Ectodermal cell (in vitro differentiated cells): Measurements from ENCODE around the gene ZNF184.

Experiments
- H3K27ac ChIP-seq: 2 replicates; pipeline ENCODE4 v1.7.0; 2013; ENCODE audit warnings: mild to moderate bottlenecking, low read depth, low read length; ENCODE audit not compliant: insufficient read depth, poor library complexity, severe bottlenecking
- H3K27me3 ChIP-seq: 2 replicates; pipeline ENCODE4 v1.7.0; 2013; ENCODE audit warnings: mild to moderate bottlenecking, low read length; ENCODE audit not compliant: insufficient read depth, control insufficient read depth, poor library complexity, severe bottlenecking
- H3K36me3 ChIP-seq: one replicate; pipeline ENCODE4 v1.7.0; 2013; ENCODE audit warnings: low read length; ENCODE audit not compliant: control insufficient read depth, insufficient read depth
- H3K4me1 ChIP-seq: one replicate; pipeline ENCODE4 v1.7.0; 2013; ENCODE audit warnings: low read length; ENCODE audit not compliant: control insufficient read depth, insufficient read depth
- H3K4me3 ChIP-seq: 2 replicates; pipeline ENCODE4 v1.7.0; 2013; ENCODE audit warnings: low read depth, low read length, control low read depth; ENCODE audit not compliant: insufficient read depth
- H3K9me3 ChIP-seq: 2 replicates; pipeline ENCODE4 v1.7.0; 2013; ENCODE audit warnings: mild to moderate bottlenecking, low read length, moderate library complexity; ENCODE audit not compliant: control insufficient read depth
- WGBS, 2 experiments: methylation state at CpG; one replicate each; pipeline ENCODE4 v1.1.7; 2013; ENCODE audit warnings: missing lambda C conversion rate in 2 of 2; 5-methylcytosine and 5-hydroxymethylcytosine counted together

ZNF184 gene

GRCh38 chr6:27452496-27452897 is 20.4 kb downstream of the ZNF184 start:
- WGBS, 2 experiments, result 96 to 100% methylated on average over 1 to 3 of the region's 3 CpGs
- Histone ChIP-seq H3K4me3 (no peak overlapping the region), H3K9me3 (peaks cover 16% of the 10 kb centered on the region), H3K36me3 (peaks cover 73% of the 10 kb centered on the region), H3K27ac (no peak overlapping the region), H3K4me1 (no peaks in the 10 kb centered on the region), H3K27me3 (no peaks in the 10 kb centered on the region)

- no peak overlapping the region for H3K27ac ChIP-seq
- WGBS, 2 experiments, result 95 to 100% methylated on average over 6 of the region's 9 CpGs
These were observed 21.1 kb downstream of the ZNF184 start for GRCh38 chr6:27451660-27452390.

GRCh38 chr6:27448456-27448855 is 24.4 kb downstream of the ZNF184 start:
- H3K4me1 ChIP-seq, result no peaks in the 10 kb centered on the region
- H3K27ac ChIP-seq, result no peak overlapping the region
- peaks cover 34% of the 10 kb centered on the region for H3K36me3 ChIP-seq
- no peak overlapping the region for H3K4me3 ChIP-seq
- H3K9me3 ChIP-seq, result peaks cover 18% of the 10 kb centered on the region
- WGBS, 2 experiments, result 87 to 97% methylated on average over 1 of the region's 1 CpG
- no peaks in the 10 kb centered on the region for H3K27me3 ChIP-seq

More at GRCh38 chr6:27451660-27452390, 21.1 kb downstream of the ZNF184 start:
- H3K9me3 ChIP-seq, result peaks cover 16% of the 10 kb centered on the region
- H3K27me3 ChIP-seq, result no peaks in the 10 kb centered on the region
- peaks cover 66% of the 10 kb centered on the region for H3K36me3 ChIP-seq
- H3K4me1 ChIP-seq, result no peaks in the 10 kb centered on the region
- no peak overlapping the region for H3K4me3 ChIP-seq

- Histone ChIP-seq H3K27me3 (no peaks in the 10 kb centered on the region), H3K9me3 (peaks cover 2% of the 10 kb centered on the region), H3K27ac (no peak overlapping the region), H3K36me3 (no peaks in the 10 kb centered on the region), H3K4me1 (no peaks in the 10 kb centered on the region), H3K4me3 (no peak overlapping the region)
- WGBS, 2 experiments, result 90 to 94% methylated on average over 1 of the region's 1 CpG
These were observed 30.0 kb downstream of the ZNF184 start for GRCh38 chr6:27442932-27443331.

GRCh38 chr6:27441001-27441400 is 31.9 kb downstream of the ZNF184 start:
- 95 to 97% methylated on average over 3 of the region's 3 CpGs for WGBS, 2 experiments

GRCh38 chr6:27439371-27439770 is 33.5 kb downstream of the ZNF184 start:
- Histone ChIP-seq H3K36me3 (no peaks in the 10 kb centered on the region), H3K27me3 (no peaks in the 10 kb centered on the region), H3K9me3 (no peaks in the 10 kb centered on the region), H3K27ac (no peak overlapping the region), H3K4me3 (no peak overlapping the region), H3K4me1 (no peaks in the 10 kb centered on the region)
- 91 to 93% methylated on average over 4 of the region's 4 CpGs for WGBS, 2 experiments

More at GRCh38 chr6:27441001-27441400, 31.9 kb downstream of the ZNF184 start:
- Histone ChIP-seq H3K4me1 (no peaks in the 10 kb centered on the region), H3K27ac (no peak overlapping the region), H3K9me3 (peaks cover 2% of the 10 kb centered on the region), H3K4me3 (no peak overlapping the region), H3K36me3 (no peaks in the 10 kb centered on the region), H3K27me3 (no peaks in the 10 kb centered on the region)

GRCh38 chr6:27433714-27434113 is 39.2 kb downstream of the ZNF184 start:
- Histone ChIP-seq H3K4me3 (no peak overlapping the region), H3K36me3 (no peaks in the 10 kb centered on the region), H3K4me1 (no peaks in the 10 kb centered on the region), H3K27ac (no peak overlapping the region), H3K27me3 (no peaks in the 10 kb centered on the region), H3K9me3 (peaks cover 3% of the 10 kb centered on the region)
- WGBS, 2 experiments, result 88 to 95% methylated on average over 1 of the region's 1 CpG

- no peak overlapping the region for H3K4me3 ChIP-seq
- H3K27ac ChIP-seq, result no peak overlapping the region
- no peaks in the 10 kb centered on the region for H3K36me3 ChIP-seq
- no peaks in the 10 kb centered on the region for H3K4me1 ChIP-seq
- whole genome bisulfite sequencing, 2 experiments, result 82 to 100% methylated on average over 1 to 2 of the region's 2 CpGs
- H3K9me3 ChIP-seq, result peaks cover under 1% of the 10 kb centered on the region
- H3K27me3 ChIP-seq, result no peaks in the 10 kb centered on the region
These were observed 43.9 kb downstream of the ZNF184 start for GRCh38 chr6:27428966-27429365.

GRCh38 chr6:27428502-27428901 is 44.4 kb downstream of the ZNF184 start:
- Histone ChIP-seq H3K36me3 (no peaks in the 10 kb centered on the region), H3K4me1 (no peaks in the 10 kb centered on the region), H3K27me3 (no peaks in the 10 kb centered on the region), H3K4me3 (no peak overlapping the region), H3K27ac (no peak overlapping the region), H3K9me3 (no peaks in the 10 kb centered on the region)
- 95% methylated on average over 4 of the region's 4 CpGs for WGBS, 2 experiments

- Histone ChIP-seq H3K36me3 (no peaks in the 10 kb centered on the region), H3K4me3 (no peak overlapping the region), H3K27ac (no peak overlapping the region), H3K4me1 (no peaks in the 10 kb centered on the region), H3K9me3 (no peaks in the 10 kb centered on the region), H3K27me3 (no peaks in the 10 kb centered on the region)
- 81 to 85% methylated on average over 4 of the region's 4 CpGs for WGBS, 2 experiments
These were observed 46.8 kb downstream of the ZNF184 start for GRCh38 chr6:27426045-27426620.
